ENCODE results near the gene POR. TPM values are rescaled to one million over a fixed set of nuclear protein-coding genes. Genes with fewer than 3 reads are reported as not detected.

POR gene
- total and polyA plus RNA-seq, 2 of the 13 experiments (the other 11 are each of a cell fraction or from before 2014, with no cell fraction given), result 145 to 266 TPM

- TF ChIP-seq, protein P1, sequence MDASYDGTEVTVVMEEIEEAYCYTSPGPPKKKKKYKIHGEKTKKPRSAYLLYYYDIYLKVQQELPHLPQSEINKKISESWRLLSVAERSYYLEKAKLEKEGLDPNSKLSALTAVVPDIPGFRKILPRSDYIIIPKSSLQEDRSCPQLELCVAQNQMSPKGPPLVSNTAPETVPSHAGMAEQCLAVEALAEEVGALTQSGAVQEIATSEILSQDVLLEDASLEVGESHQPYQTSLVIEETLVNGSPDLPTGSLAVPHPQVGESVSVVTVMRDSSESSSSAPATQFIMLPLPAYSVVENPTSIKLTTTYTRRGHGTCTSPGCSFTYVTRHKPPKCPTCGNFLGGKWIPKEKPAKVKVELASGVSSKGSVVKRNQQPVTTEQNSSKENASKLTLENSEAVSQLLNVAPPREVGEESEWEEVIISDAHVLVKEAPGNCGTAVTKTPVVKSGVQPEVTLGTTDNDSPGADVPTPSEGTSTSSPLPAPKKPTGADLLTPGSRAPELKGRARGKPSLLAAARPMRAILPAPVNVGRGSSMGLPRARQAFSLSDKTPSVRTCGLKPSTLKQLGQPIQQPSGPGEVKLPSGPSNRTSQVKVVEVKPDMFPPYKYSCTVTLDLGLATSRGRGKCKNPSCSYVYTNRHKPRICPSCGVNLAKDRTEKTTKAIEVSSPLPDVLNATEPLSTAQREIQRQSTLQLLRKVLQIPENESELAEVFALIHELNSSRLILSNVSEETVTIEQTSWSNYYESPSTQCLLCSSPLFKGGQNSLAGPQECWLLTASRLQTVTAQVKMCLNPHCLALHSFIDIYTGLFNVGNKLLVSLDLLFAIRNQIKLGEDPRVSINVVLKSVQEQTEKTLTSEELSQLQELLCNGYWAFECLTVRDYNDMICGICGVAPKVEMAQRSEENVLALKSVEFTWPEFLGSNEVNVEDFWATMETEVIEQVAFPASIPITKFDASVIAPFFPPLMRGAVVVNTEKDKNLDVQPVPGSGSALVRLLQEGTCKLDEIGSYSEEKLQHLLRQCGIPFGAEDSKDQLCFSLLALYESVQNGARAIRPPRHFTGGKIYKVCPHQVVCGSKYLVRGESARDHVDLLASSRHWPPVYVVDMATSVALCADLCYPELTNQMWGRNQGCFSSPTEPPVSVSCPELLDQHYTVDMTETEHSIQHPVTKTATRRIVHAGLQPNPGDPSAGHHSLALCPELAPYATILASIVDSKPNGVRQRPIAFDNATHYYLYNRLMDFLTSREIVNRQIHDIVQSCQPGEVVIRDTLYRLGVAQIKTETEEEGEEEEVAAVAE (CRISPR knock-in tag; IDR thresholded peaks at IDR 0.05; ENCODE audit: borderline replicate concordance), result peak; percentile 63; the same call in 1 of the 2 replicates
- TF ChIP-seq HIVEP1 (CRISPR knock-in tag; IDR thresholded peaks at IDR 0.05), result peak; percentile 62; the same call in 1 of the 2 replicates
- 0 out of 2 replicates have a peak, but pooled peaks have one; percentile 44 for TF ChIP-seq ZNF414 (CRISPR knock-in tag; IDR thresholded peaks at IDR 0.05)
- TF ChIP-seq ZNF407 (CRISPR knock-in tag; IDR thresholded peaks at IDR 0.05; ENCODE audit: not compliant biosample characterization), result no peak
- no peak for TF ChIP-seq ZNF761 (CRISPR knock-in tag; conservative IDR thresholded peaks at IDR 0.05)
- no peak for TF ChIP-seq SKI (IDR thresholded peaks at IDR 0.05; ENCODE audit: partially characterized antibody)
- no peak; the same call in 1 of the 2 replicates for TF ChIP-seq ZBTB10 (CRISPR knock-in tag; IDR thresholded peaks at IDR 0.05; ENCODE audit: borderline replicate concordance)
- TF ChIP-seq ZNF850 (CRISPR knock-in tag; conservative IDR thresholded peaks at IDR 0.05), result no peak
- TF ChIP-seq, protein P2, sequence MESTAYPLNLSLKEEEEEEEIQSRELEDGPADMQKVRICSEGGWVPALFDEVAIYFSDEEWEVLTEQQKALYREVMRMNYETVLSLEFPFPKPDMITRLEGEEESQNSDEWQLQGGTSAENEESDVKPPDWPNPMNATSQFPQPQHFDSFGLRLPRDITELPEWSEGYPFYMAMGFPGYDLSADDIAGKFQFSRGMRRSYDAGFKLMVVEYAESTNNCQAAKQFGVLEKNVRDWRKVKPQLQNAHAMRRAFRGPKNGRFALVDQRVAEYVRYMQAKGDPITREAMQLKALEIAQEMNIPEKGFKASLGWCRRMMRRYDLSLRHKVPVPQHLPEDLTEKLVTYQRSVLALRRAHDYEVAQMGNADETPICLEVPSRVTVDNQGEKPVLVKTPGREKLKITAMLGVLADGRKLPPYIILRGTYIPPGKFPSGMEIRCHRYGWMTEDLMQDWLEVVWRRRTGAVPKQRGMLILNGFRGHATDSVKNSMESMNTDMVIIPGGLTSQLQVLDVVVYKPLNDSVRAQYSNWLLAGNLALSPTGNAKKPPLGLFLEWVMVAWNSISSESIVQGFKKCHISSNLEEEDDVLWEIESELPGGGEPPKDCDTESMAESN (CRISPR knock-in tag; conservative IDR thresholded peaks at IDR 0.05), result peak; percentile 67; the same call in 1 of the 2 replicates
Observed at GRCh38 chr7:75994388-75995051, 79.6 kb downstream of the POR start, which contains the start of gene TMEM120A (continued).
